Measurements from ENCODE around the gene P2RY12. TPM values are rescaled to one million over a fixed set of nuclear protein-coding genes. Genes with fewer than 3 reads are reported as not detected.

Gene P2RY12
- total RNA-seq, 1 donor from 2014 or later, result not detected

- Mint-ChIP-seq H3K27ac (ENCODE audit: unreplicated experiment) (no peak overlapping the region), H3K4me1 (peaks cover 15% of the 10 kb centered on the region)
- no peak for TF ChIP-seq CTCF (conservative IDR thresholded peaks at IDR 0.05)
These were observed 78.8 kb downstream of the P2RY12 start for GRCh38 chr3:151305775-151306151.

GRCh38 chr3:151305060-151305774 lies 79.3 kb downstream of the P2RY12 start:
- no peak overlapping the region for H3K4me3 Mint-ChIP-seq

More at GRCh38 chr3:151305775-151306151, 78.8 kb downstream of the P2RY12 start:
- Mint-ChIP-seq H3K36me3 (ENCODE audit: low read depth) (no peaks in the 10 kb centered on the region), H3K9me3 (peaks cover 6% of the 10 kb centered on the region), H3K4me3 (no peak overlapping the region), H3K27me3 (ENCODE audit: low read depth) (no peaks in the 10 kb centered on the region)
- DNase-seq (ENCODE audit: low read depth, low spot score), result no peak

GRCh38 chr3:151303751-151304150 lies 80.8 kb downstream of the P2RY12 start:
- H3K27me3 Mint-ChIP-seq (ENCODE audit: low read depth), result no peaks in the 10 kb centered on the region
- peaks cover 15% of the 10 kb centered on the region for H3K4me1 Mint-ChIP-seq
- no peaks in the 10 kb centered on the region for H3K36me3 Mint-ChIP-seq (ENCODE audit: low read depth)
- peaks cover 6% of the 10 kb centered on the region for H3K9me3 Mint-ChIP-seq
- H3K27ac Mint-ChIP-seq (ENCODE audit: unreplicated experiment), result peak overlapping the region; percentile 90
- no peak for TF ChIP-seq CTCF (conservative IDR thresholded peaks at IDR 0.05)
- H3K4me3 Mint-ChIP-seq, result no peak overlapping the region
- DNase-seq (ENCODE audit: low read depth, low spot score), result no peak

More at GRCh38 chr3:151305060-151305774, 79.3 kb downstream of the P2RY12 start:
- H3K27ac Mint-ChIP-seq (ENCODE audit: unreplicated experiment), result no peak overlapping the region
- H3K4me1 Mint-ChIP-seq, result peaks cover 15% of the 10 kb centered on the region
- no peaks in the 10 kb centered on the region for H3K27me3 Mint-ChIP-seq (ENCODE audit: low read depth)
- DNase-seq (ENCODE audit: low read depth, low spot score), result no peak
- peaks cover 6% of the 10 kb centered on the region for H3K9me3 Mint-ChIP-seq
- H3K36me3 Mint-ChIP-seq (ENCODE audit: low read depth), result no peaks in the 10 kb centered on the region
- TF ChIP-seq CTCF (conservative IDR thresholded peaks at IDR 0.05), result no peak

GRCh38 chr3:151301787-151302186 lies 82.8 kb downstream of the P2RY12 start:
- H3K27ac Mint-ChIP-seq (ENCODE audit: unreplicated experiment), result no peak overlapping the region
- H3K4me1 Mint-ChIP-seq, result peaks cover 15% of the 10 kb centered on the region
- H3K36me3 Mint-ChIP-seq (ENCODE audit: low read depth), result no peaks in the 10 kb centered on the region
- no peak for TF ChIP-seq CTCF (conservative IDR thresholded peaks at IDR 0.05)
- no peaks in the 10 kb centered on the region for H3K27me3 Mint-ChIP-seq (ENCODE audit: low read depth)
- DNase-seq (ENCODE audit: low read depth, low spot score), result no peak
- no peak overlapping the region for H3K4me3 Mint-ChIP-seq
- H3K9me3 Mint-ChIP-seq, result peaks cover 6% of the 10 kb centered on the region

GRCh38 chr3:151300539-151300938 lies 84.0 kb downstream of the P2RY12 start:
- DNase-seq (ENCODE audit: low read depth, low spot score), result no peak
- Mint-ChIP-seq H3K4me3 (no peak overlapping the region), H3K4me1 (peaks cover 15% of the 10 kb centered on the region)

More at GRCh38 chr3:151300539-151300938, 84.0 kb downstream of the P2RY12 start:
- Mint-ChIP-seq H3K9me3 (peaks cover 6% of the 10 kb centered on the region), H3K36me3 (ENCODE audit: low read depth) (no peaks in the 10 kb centered on the region), H3K27ac (ENCODE audit: unreplicated experiment) (no peak overlapping the region), H3K27me3 (ENCODE audit: low read depth) (no peaks in the 10 kb centered on the region)
- TF ChIP-seq CTCF (conservative IDR thresholded peaks at IDR 0.05), result no peak

All from neural crest cell (in vitro differentiated cells).